Neuronal stem cell (in vitro differentiated cells): ENCODE data around the gene KIF18B.

Source experiments
- DNase-seq: peaks from one replicate; pipeline ENCODE4 v3.0.0-alpha.2; 2013; ENCODE audit warnings: low spot score
- H2AFZ ChIP-seq: one replicate; pipeline ENCODE4 v1.6.1; 2013; ENCODE audit warnings: mild to moderate bottlenecking, low read length, inconsistent platforms
- H2AK5ac ChIP-seq: 2 replicates; pipeline ENCODE4 v1.6.1; 2013; ENCODE audit warnings: low read depth, mild to moderate bottlenecking, inconsistent platforms, low read length, moderate library complexity, mixed read lengths
- H2BK120ac ChIP-seq: 2 replicates; pipeline ENCODE4 v1.6.1; 2013; ENCODE audit warnings: low read depth, mild to moderate bottlenecking, inconsistent platforms, low read length, moderate library complexity, mixed read lengths
- H2BK12ac ChIP-seq: one replicate; pipeline ENCODE4 v1.6.1; 2013; ENCODE audit warnings: low read length, inconsistent platforms
- H2BK15ac ChIP-seq: 2 replicates; pipeline ENCODE4 v1.6.1; 2013; ENCODE audit warnings: mild to moderate bottlenecking, low read length, inconsistent platforms, mixed read lengths
- H2BK5ac ChIP-seq: one replicate; pipeline ENCODE4 v1.6.1; 2013; ENCODE audit warnings: inconsistent platforms, mild to moderate bottlenecking, low read length, moderate library complexity
- H3K14ac ChIP-seq: one replicate; pipeline ENCODE4 v1.6.1; 2013; ENCODE audit warnings: low read length, inconsistent platforms
- H3K18ac ChIP-seq: 2 replicates; pipeline ENCODE4 v1.6.1; 2013; ENCODE audit warnings: low read length, inconsistent platforms
- H3K23ac ChIP-seq: 2 replicates; pipeline ENCODE4 v1.6.1; 2013; ENCODE audit warnings: low read depth, mild to moderate bottlenecking, mixed read lengths, low read length, inconsistent platforms; ENCODE audit not compliant: poor library complexity
- H3K27ac ChIP-seq: replicated peaks from 3 replicates; pipeline ENCODE4 v1.5.1; 2013; ENCODE audit warnings: low read length, inconsistent platforms
- H3K27me3 ChIP-seq, 3 experiments: 2 replicates each; pipeline ENCODE4 v1.6.1; 2013; ENCODE audit warnings: low read length in 3 of 3, mild to moderate bottlenecking in 2 of 3, inconsistent platforms in 1 of 3, low read depth in 1 of 3, mixed read lengths in 1 of 3, moderate library complexity in 1 of 3; ENCODE audit not compliant: control insufficient read depth in 3 of 3, insufficient read depth in 3 of 3
- H3K36me3 ChIP-seq, 2 donors: replicated peaks in 1 of 2; 2 replicates each; pipeline ENCODE4 v1.6.1; 2013; ENCODE audit warnings: low read length in 2 of 2; ENCODE audit not compliant: control insufficient read depth in 2 of 2, insufficient read depth in 2 of 2
- H3K4ac ChIP-seq: 2 replicates; pipeline ENCODE4 v1.6.1; 2013; ENCODE audit warnings: inconsistent platforms, mild to moderate bottlenecking, low read length, moderate library complexity
- H3K4me1 ChIP-seq, 2 donors: 1 replicate in 1 of 2; 2 replicates in 1 of 2; pipeline ENCODE4 v1.6.1; 2013; ENCODE audit warnings: low read length in 2 of 2, low read depth in 1 of 2; ENCODE audit not compliant: control insufficient read depth in 2 of 2, insufficient read depth in 1 of 2
- H3K4me2 ChIP-seq: one replicate; pipeline ENCODE4 v1.6.1; 2013; ENCODE audit warnings: mild to moderate bottlenecking, low read length, inconsistent platforms; ENCODE audit not compliant: insufficient read depth, poor library complexity, severe bottlenecking
- H3K4me3 ChIP-seq, 2 donors: 2 replicates each; pipeline ENCODE4 v1.5.1; 2013; ENCODE audit warnings: low read length in 2 of 2, mild to moderate bottlenecking in 2 of 2, inconsistent platforms in 1 of 2, moderate library complexity in 1 of 2
- H3K79me1 ChIP-seq: one replicate; pipeline ENCODE4 v1.6.1; 2013; ENCODE audit warnings: low read depth, mild to moderate bottlenecking, inconsistent platforms, low read length, moderate library complexity
- H3K9ac ChIP-seq: one replicate; pipeline ENCODE4 v1.6.1; 2013; ENCODE audit warnings: mild to moderate bottlenecking, low read depth, low read length, inconsistent platforms; ENCODE audit not compliant: poor library complexity
- H3K9me3 ChIP-seq, 2 donors: replicated peaks in 1 of 2; 2 replicates each; pipeline versions ENCODE3 to v1.6.1; 2013; ENCODE audit warnings: low read length in 2 of 2, mild to moderate bottlenecking in 2 of 2, inconsistent platforms in 1 of 2, low read depth in 1 of 2, mixed read lengths in 1 of 2, moderate library complexity in 1 of 2; ENCODE audit not compliant: control insufficient read depth in 2 of 2, insufficient read depth in 1 of 2
- H4K8ac ChIP-seq: one replicate; pipeline ENCODE4 v1.6.1; 2013; ENCODE audit warnings: low read depth, mild to moderate bottlenecking, inconsistent platforms, low read length, moderate library complexity
- H4K91ac ChIP-seq: one replicate; pipeline ENCODE4 v1.6.1; 2013; ENCODE audit warnings: low read length, low read depth, mild to moderate bottlenecking, inconsistent platforms; ENCODE audit not compliant: poor library complexity
- WGBS, 2 donors: extraction: QIAGEN DNeasy Blood & Tissue Kit; methylation state at CpG; one replicate each; pipeline ENCODE4 v1.1.7; 2013; ENCODE audit warnings: missing lambda C conversion rate in 2 of 2, mixed read lengths in 1 of 2; ENCODE audit not compliant: insufficient read length in 2 of 2, insufficient replicate concordance in 1 of 2; ENCODE audit errors: extremely low coverage in 2 of 2; 5-methylcytosine and 5-hydroxymethylcytosine counted together

Gene KIF18B

GRCh38 chr17:44916781-44917241 is 30.8 kb downstream of the KIF18B start:
- Histone ChIP-seq H3K27me3 (peaks cover 0 to 26% (median 17%) of the 10 kb centered on the region in 3 experiments), H3K36me3 (no peaks in the 10 kb centered on the region), H3K4me1 (peaks cover 14 to 22% of the 10 kb centered on the region in 2 donors), H2AK5ac (peak overlapping the region; percentile 86), H3K27ac (no peak overlapping the region), H3K4me2 (no peak overlapping the region), H2BK15ac (peak overlapping the region; percentile 72), H3K9ac (no peak overlapping the region), H4K8ac (no peak overlapping the region), H2BK12ac (no peak overlapping the region), H3K4ac (no peak overlapping the region), H3K14ac (no peak overlapping the region), H2AFZ (peak overlapping the region; percentile 77), H2BK5ac (no peak overlapping the region), H3K9me3 (no peaks in the 10 kb centered on the region), H3K79me1 (no peaks in the 10 kb centered on the region), H2BK120ac (peak overlapping the region; percentile 29), H3K18ac (peak overlapping the region; percentile 60), H3K23ac (no peak overlapping the region), H4K91ac (no peak overlapping the region), H3K4me3 (no peak overlapping the region)
- no peak for DNase-seq
- WGBS, 2 donors = no CpG with 5 or more reads among the region's 10 CpGs

- no peak overlapping the region for H4K91ac ChIP-seq
- peaks cover 14 to 21% of the 10 kb centered on the region in 2 donors for H3K4me1 ChIP-seq
- no peak overlapping the region for H3K14ac ChIP-seq
- H2BK12ac ChIP-seq = peak overlapping the region; percentile 87
- H2AK5ac ChIP-seq = peak overlapping the region; percentile 89
- peak overlapping the region; percentile 29 for H2BK120ac ChIP-seq
- no peak overlapping the region for H3K4ac ChIP-seq
- peak overlapping the region; percentile 67 for H2BK5ac ChIP-seq
- H3K79me1 ChIP-seq = no peaks in the 10 kb centered on the region
- H3K9ac ChIP-seq = no peak overlapping the region
- H3K36me3 ChIP-seq = no peaks in the 10 kb centered on the region
- no peak overlapping the region for H3K4me2 ChIP-seq
- no peak overlapping the region for H4K8ac ChIP-seq
- peak overlapping the region; percentile 72 for H2BK15ac ChIP-seq
- DNase-seq = peak; percentile 51
- no peaks in the 10 kb centered on the region for H3K9me3 ChIP-seq
- H3K27ac ChIP-seq = peak overlapping the region; percentile 29
- no CpG with 5 or more reads among the region's 11 CpGs for WGBS, 2 donors
- no peak overlapping the region for H3K4me3 ChIP-seq
- H2AFZ ChIP-seq = peak overlapping the region; percentile 77
- H3K27me3 ChIP-seq = peaks cover 0 to 32% (median 22%) of the 10 kb centered on the region in 3 experiments
- peak overlapping the region; percentile 60 for H3K18ac ChIP-seq
- H3K23ac ChIP-seq = no peak overlapping the region
Measured at GRCh38 chr17:44915862-44916780, 31.5 kb downstream of the KIF18B start.

- peak within 1 kb of the TSS; percentile 29 for H3K27ac ChIP-seq
- no CpG with 5 or more reads among the region's 17 CpGs for WGBS, 2 donors
- DNase-seq = no peak
Measured at GRCh38 chr17:44915321-44915726, 32.2 kb downstream of the KIF18B start, which contains the start of gene GFAP. Gene GFAP, minus strand, starts transcription at chr17:44915500. Its CDS starts 14 bp downstream, at chr17:44915486.

GRCh38 chr17:44914698-44915271 is 32.8 kb downstream of the KIF18B start:
- H3K79me1 ChIP-seq = no peaks in the 10 kb centered on the region
- H2AFZ ChIP-seq = no peak overlapping the region
- peak overlapping the region; percentile 73 for H2BK120ac ChIP-seq
- H3K27ac ChIP-seq = no peak overlapping the region
- H3K4me3 ChIP-seq = no peak overlapping the region
- no peak overlapping the region for H3K4ac ChIP-seq
- H2BK15ac ChIP-seq = peak overlapping the region; percentile 14
- no peak overlapping the region for H3K9ac ChIP-seq
- peak overlapping the region; percentile 40 for H3K18ac ChIP-seq
- no peak overlapping the region for H2BK5ac ChIP-seq
- no peaks in the 10 kb centered on the region for H3K36me3 ChIP-seq
- H3K14ac ChIP-seq = no peak overlapping the region
- H2BK12ac ChIP-seq = no peak overlapping the region
- H3K23ac ChIP-seq = peak overlapping the region; percentile 8
- DNase-seq = no peak
- no peaks in the 10 kb centered on the region for H3K9me3 ChIP-seq
- peak overlapping the region; percentile 91 for H2AK5ac ChIP-seq
- peaks cover 13 to 20% of the 10 kb centered on the region in 2 donors for H3K4me1 ChIP-seq
- no CpG with 5 or more reads among the region's 19 CpGs for WGBS, 2 donors
- H3K4me2 ChIP-seq = no peak overlapping the region
- H3K27me3 ChIP-seq = peaks cover 0 to 32% (median 22%) of the 10 kb centered on the region in 3 experiments
- no peak overlapping the region for H4K8ac ChIP-seq
- H4K91ac ChIP-seq = no peak overlapping the region

More at GRCh38 chr17:44915321-44915726, 32.2 kb downstream of the KIF18B start, which contains the start of gene GFAP:
- H3K79me1 ChIP-seq = no peaks in the 10 kb centered on the region
- no peak within 1 kb of the TSS for H3K4me2 ChIP-seq
- peak within 1 kb of the TSS; percentile 9 for H3K23ac ChIP-seq
- peak within 1 kb of the TSS; percentile 84 for H3K18ac ChIP-seq
- peak within 1 kb of the TSS; percentile 67 for H2BK5ac ChIP-seq
- peaks cover 14 to 15% of the 10 kb centered on the region in 2 donors for H3K4me1 ChIP-seq
- no peak within 1 kb of the TSS for H3K4ac ChIP-seq
- peak within 1 kb of the TSS; percentile 14 for H2BK15ac ChIP-seq
- H4K8ac ChIP-seq = no peak within 1 kb of the TSS
- H2BK12ac ChIP-seq = peak within 1 kb of the TSS; percentile 87
- H3K27me3 ChIP-seq = peaks cover 0 to 31% (median 22%) of the 10 kb centered on the region in 3 experiments
- H2BK120ac ChIP-seq = peak within 1 kb of the TSS; percentile 73
- H4K91ac ChIP-seq = no peak within 1 kb of the TSS
- H2AK5ac ChIP-seq = peak within 1 kb of the TSS; percentile 91
- peak within 1 kb of the TSS; percentile 77 for H2AFZ ChIP-seq
- H3K14ac ChIP-seq = no peak within 1 kb of the TSS
- H3K9ac ChIP-seq = peak within 1 kb of the TSS; percentile 3
- no peaks in the 10 kb centered on the region for H3K36me3 ChIP-seq
- no peaks in the 10 kb centered on the region for H3K9me3 ChIP-seq
- H3K4me3 ChIP-seq = no peak within 1 kb of the TSS
